SK-N-SH (cell line): ENCODE results near the gene ST3GAL6. TPM values are rescaled to one million over a fixed set of nuclear protein-coding genes. Genes with fewer than 3 reads are reported as not detected.
A peak's percentile ranks its signal among the peaks of the same experiment; 100 is the strongest.

Experiments used
- CTCF ChIA-PET: fragments of 300-600, 350-600 bp; formaldehyde crosslinking; extraction: SDS; loops from one replicate; lab custom pipeline; 2021; lab: Yijun Ruan, JAX
- POLR2A ChIA-PET: fragments of 350-600 bp; sonication (Branson Sonifier 250); formaldehyde crosslinking; extraction: SDS; loops from one replicate; lab custom pipeline; 2020; ENCODE audit warnings: antibody characterized with exemption, inconsistent platforms; lab: Yijun Ruan, JAX
- DNase-seq: peaks from one replicate; pipeline ENCODE4 v3.0.0; 2012
- H2AFZ ChIP-seq: fragments of 200-600 bp; sonication (generic); 2 replicates; pipeline ENCODE4 v1.8.1; 2016; ENCODE audit warnings: antibody characterized with exemption, mild to moderate bottlenecking, low read depth
- H3F3A ChIP-seq: fragments of 200-600 bp; sonication (generic); replicated peaks from 2 replicates; pipeline ENCODE3; 2016; ENCODE audit warnings: antibody characterized with exemption, mild to moderate bottlenecking; ENCODE audit not compliant: insufficient read depth
- H3K27ac ChIP-seq, 2 experiments: fragments of 200-500 bp in 1 of 2; fragments of 200-600 bp in 1 of 2; sonication (Bioruptor generic) in 1 of 2; sonication (generic), shearing (Covaris generic) in 1 of 2; 2 replicates each; pipeline versions ENCODE4 v1.5.1 to v1.6.1; 2014 to 2016; ENCODE audit warnings: low read depth in 2 of 2, inconsistent platforms in 1 of 2, low read length in 1 of 2, mild to moderate bottlenecking in 1 of 2, mixed read lengths in 1 of 2
- H3K27me3 ChIP-seq: fragments of 200-600 bp; sonication (generic), shearing (Covaris generic); 2 replicates; pipeline ENCODE4 v1.6.1; 2016; ENCODE audit warnings: mixed run types; ENCODE audit not compliant: insufficient read depth
- H3K36me3 ChIP-seq, 2 experiments: fragments of 200-500 bp in 1 of 2; fragments of 200-600 bp in 1 of 2; sonication (Bioruptor generic) in 1 of 2; sonication (generic) in 1 of 2; replicated peaks in 1 of 2; 2 replicates each; pipeline versions ENCODE3 to v1.5.1; 2014 to 2016; ENCODE audit warnings: low read length in 1 of 2, mild to moderate bottlenecking in 1 of 2; ENCODE audit not compliant: insufficient read depth in 2 of 2, control insufficient read depth in 1 of 2
- H3K4me1 ChIP-seq, 2 experiments: fragments of 200-500 bp in 1 of 2; fragments of 200-600 bp in 1 of 2; sonication (Bioruptor generic) in 1 of 2; sonication (generic), shearing (Covaris generic) in 1 of 2; 2 replicates each; pipeline versions ENCODE4 v1.5.1 to v1.6.1; 2014 to 2016; ENCODE audit warnings: low read depth in 1 of 2, low read length in 1 of 2, mixed run types in 1 of 2; ENCODE audit not compliant: insufficient read depth in 2 of 2, control insufficient read depth in 1 of 2
- H3K4me2 ChIP-seq: fragments of 200-600 bp; sonication (generic), shearing (Covaris generic); 2 replicates; pipeline ENCODE4 v1.6.1; 2017; ENCODE audit warnings: mixed run types
- H3K4me3 ChIP-seq, 2 experiments: fragments of 200-500 bp in 1 of 2; fragments of 200-600 bp in 1 of 2; sonication (Bioruptor generic) in 1 of 2; sonication (generic), shearing (Covaris generic) in 1 of 2; 2 replicates each; pipeline versions ENCODE4 v1.5.1 to v1.8.1; 2014 to 2016; ENCODE audit warnings: low read depth in 2 of 2, inconsistent platforms in 1 of 2, low read length in 1 of 2, mild to moderate bottlenecking in 1 of 2, mixed read lengths in 1 of 2, moderate library complexity in 1 of 2
- H3K79me2 ChIP-seq: fragments of 200-600 bp; sonication (generic); 2 replicates; pipeline ENCODE4 v1.8.1; 2017; ENCODE audit warnings: mild to moderate bottlenecking; ENCODE audit not compliant: insufficient read depth
- H3K9ac ChIP-seq: fragments of 200-600 bp; sonication (generic); 2 replicates; pipeline ENCODE4 v1.6.1; 2017; ENCODE audit warnings: mixed run types
- H3K9me2 ChIP-seq: fragments of 200-600 bp; sonication (generic); 2 replicates; pipeline ENCODE4 v1.6.1; 2017; ENCODE audit warnings: mixed run types
- H3K9me3 ChIP-seq: fragments of 200-600 bp; sonication (generic); 2 replicates; pipeline ENCODE4 v1.6.1; 2017; ENCODE audit warnings: mixed run types, mild to moderate bottlenecking, moderate library complexity
- H4K20me1 ChIP-seq: fragments of 200-600 bp; sonication (generic); 2 replicates; pipeline ENCODE4 v1.6.1; 2017; ENCODE audit warnings: mild to moderate bottlenecking, mixed run types; ENCODE audit not compliant: insufficient read depth
- CHD2 ChIP-seq: fragments of 150-350 bp; IDR thresholded peaks from 2 replicates; pipeline ENCODE4 v1.6.1; 2018; ENCODE audit warnings: low read length; ENCODE audit not compliant: partially characterized antibody
- EZH2phosphoT487 ChIP-seq: fragments of 200-600 bp; sonication (generic); IDR thresholded peaks from 2 replicates; pipeline ENCODE4 v1.6.1; 2017; ENCODE audit warnings: low read depth, mixed run types, mild to moderate bottlenecking, antibody characterized with exemption, moderate library complexity, borderline replicate concordance
- FOXJ3 ChIP-seq: sonication (generic); formaldehyde crosslinking; IDR thresholded peaks from 2 replicates; pipeline ENCODE4 v1.5.1; 2020; ENCODE audit warnings: mild to moderate bottlenecking, missing genetic modification reagents
- FOXM1 ChIP-seq: IDR thresholded peaks from 2 replicates; pipeline ENCODE4 v1.4.0; 2012; ENCODE audit warnings: low read depth, mild to moderate bottlenecking
- NRF1 ChIP-seq: IDR thresholded peaks from 2 replicates; pipeline ENCODE4 v1.6.1; 2012; ENCODE audit warnings: low read depth, mild to moderate bottlenecking, low read length
- POLR2AphosphoS5 ChIP-seq: IDR thresholded peaks from 2 replicates; pipeline ENCODE4 v1.6.1; 2012; ENCODE audit warnings: low read depth, low read length
- RFX5 ChIP-seq: IDR thresholded peaks from 2 replicates; pipeline ENCODE4 v1.6.1; 2012; ENCODE audit warnings: mild to moderate bottlenecking, improper control_type of control experiment, low read length
- USF1 ChIP-seq: IDR thresholded peaks from 2 replicates; pipeline ENCODE4 v1.4.0; 2012; ENCODE audit warnings: low read depth, borderline replicate concordance
- WGBS: methylation state at CpG from one replicate; pipeline ENCODE4 v1.1.6; 2017; ENCODE audit warnings: low lambda C conversion rate; 5-methylcytosine and 5-hydroxymethylcytosine counted together
- polyA plus RNA-seq, 3 experiments: library from polyadenylated mRNA; depleted of rRNA; stranded (reverse); fragments of >200 nt; gene quantifications; 2 replicates each; pipeline ENCODE4 v1.2.3, GENCODE V29; 2012
- TF ChIP-seq, protein P1 (sequence below): IDR thresholded peaks from 2 replicates; pipeline ENCODE4 v1.6.1; 2012; ENCODE audit warnings: mild to moderate bottlenecking, low read depth, low read length, moderate library complexity
- TF ChIP-seq, protein P2 (sequence below): fragments of 150-350 bp; IDR thresholded peaks from 2 replicates; pipeline ENCODE4 v1.6.1; 2017; ENCODE audit warnings: antibody characterized with exemption, low read length, low read depth, borderline replicate concordance
- TF ChIP-seq, protein P3 (sequence below): fragments of 200-600 bp; sonication (generic); IDR thresholded peaks from 2 replicates; pipeline ENCODE4 v1.6.1; 2017; ENCODE audit warnings: antibody characterized with exemption, mild to moderate bottlenecking, moderate library complexity

ST3GAL6 gene
- polyA plus RNA-seq, 1 of the 3 experiments (the other 2 are of a cell fraction): 16.3 TPM

GRCh38 chr3:98801043-98801747 is 38.1 kb downstream of the ST3GAL6 start:
- H3K27ac ChIP-seq: peak overlapping the region; percentile 34 to 40; a peak in 2 of 4 replicates
- CTCF ChIA-PET: interaction anchor here (0.6 to 1.0 kb wide), 4 partner anchors 11 to 201 kb away, joined by 3 to 6 read pairs (median 4); no protein-coding TSS in a partner anchor
- WGBS: over 99% methylated on average over 7 of the region's 7 CpGs

DNA sequence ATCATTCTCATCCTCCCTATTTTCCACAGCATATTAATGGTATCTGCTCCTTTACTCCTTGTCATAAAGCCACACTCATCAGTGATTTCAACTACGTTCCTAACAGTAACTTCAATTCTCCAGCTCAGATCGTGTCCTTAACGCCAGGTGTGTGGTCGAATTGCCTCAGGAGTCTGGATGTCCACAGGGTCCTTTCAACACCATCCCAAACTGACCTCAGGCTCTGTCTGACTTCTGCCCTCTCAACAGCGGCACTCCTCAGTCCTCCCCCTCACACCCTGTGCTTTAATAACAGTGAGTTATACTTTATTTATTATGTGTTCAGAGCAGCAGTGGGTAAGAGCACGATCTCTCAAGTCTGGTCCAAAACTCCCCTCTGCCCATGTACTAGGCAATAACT is 42.4 kb downstream of the ST3GAL6 start:
- 84% methylated on average over 6 of the region's 6 CpGs for WGBS
- H3K9me2 ChIP-seq: no peaks in the 10 kb centered on the region
- peaks cover 28% of the 10 kb centered on the region; the same call in 1 of the 2 replicates for H3K79me2 ChIP-seq
- POLR2A ChIA-PET: no interaction called here
- CTCF ChIA-PET: interaction anchor here (1.8 to 2.1 kb wide), 2 partner anchors 188 to 204 kb away, joined by 7 to 22 read pairs; no protein-coding TSS in a partner anchor
- TF ChIP-seq FOXJ3 (CRISPR knock-in tag) (no peak), EZH2phosphoT487 (no peak), NRF1 (no peak), POLR2AphosphoS5 (no peak), USF1 (no peak), FOXM1 (no peak), CHD2 (no peak)
- TF ChIP-seq, protein P1, sequence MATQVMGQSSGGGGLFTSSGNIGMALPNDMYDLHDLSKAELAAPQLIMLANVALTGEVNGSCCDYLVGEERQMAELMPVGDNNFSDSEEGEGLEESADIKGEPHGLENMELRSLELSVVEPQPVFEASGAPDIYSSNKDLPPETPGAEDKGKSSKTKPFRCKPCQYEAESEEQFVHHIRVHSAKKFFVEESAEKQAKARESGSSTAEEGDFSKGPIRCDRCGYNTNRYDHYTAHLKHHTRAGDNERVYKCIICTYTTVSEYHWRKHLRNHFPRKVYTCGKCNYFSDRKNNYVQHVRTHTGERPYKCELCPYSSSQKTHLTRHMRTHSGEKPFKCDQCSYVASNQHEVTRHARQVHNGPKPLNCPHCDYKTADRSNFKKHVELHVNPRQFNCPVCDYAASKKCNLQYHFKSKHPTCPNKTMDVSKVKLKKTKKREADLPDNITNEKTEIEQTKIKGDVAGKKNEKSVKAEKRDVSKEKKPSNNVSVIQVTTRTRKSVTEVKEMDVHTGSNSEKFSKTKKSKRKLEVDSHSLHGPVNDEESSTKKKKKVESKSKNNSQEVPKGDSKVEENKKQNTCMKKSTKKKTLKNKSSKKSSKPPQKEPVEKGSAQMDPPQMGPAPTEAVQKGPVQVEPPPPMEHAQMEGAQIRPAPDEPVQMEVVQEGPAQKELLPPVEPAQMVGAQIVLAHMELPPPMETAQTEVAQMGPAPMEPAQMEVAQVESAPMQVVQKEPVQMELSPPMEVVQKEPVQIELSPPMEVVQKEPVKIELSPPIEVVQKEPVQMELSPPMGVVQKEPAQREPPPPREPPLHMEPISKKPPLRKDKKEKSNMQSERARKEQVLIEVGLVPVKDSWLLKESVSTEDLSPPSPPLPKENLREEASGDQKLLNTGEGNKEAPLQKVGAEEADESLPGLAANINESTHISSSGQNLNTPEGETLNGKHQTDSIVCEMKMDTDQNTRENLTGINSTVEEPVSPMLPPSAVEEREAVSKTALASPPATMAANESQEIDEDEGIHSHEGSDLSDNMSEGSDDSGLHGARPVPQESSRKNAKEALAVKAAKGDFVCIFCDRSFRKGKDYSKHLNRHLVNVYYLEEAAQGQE: no peak
- TF ChIP-seq, protein P2, sequence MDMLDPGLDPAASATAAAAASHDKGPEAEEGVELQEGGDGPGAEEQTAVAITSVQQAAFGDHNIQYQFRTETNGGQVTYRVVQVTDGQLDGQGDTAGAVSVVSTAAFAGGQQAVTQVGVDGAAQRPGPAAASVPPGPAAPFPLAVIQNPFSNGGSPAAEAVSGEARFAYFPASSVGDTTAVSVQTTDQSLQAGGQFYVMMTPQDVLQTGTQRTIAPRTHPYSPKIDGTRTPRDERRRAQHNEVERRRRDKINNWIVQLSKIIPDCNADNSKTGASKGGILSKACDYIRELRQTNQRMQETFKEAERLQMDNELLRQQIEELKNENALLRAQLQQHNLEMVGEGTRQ: no peak
- no peak overlapping the region; a peak in 1 of 4 replicates for H3K27ac ChIP-seq
- no peaks in the 10 kb centered on the region for H3K27me3 ChIP-seq
- H3K9ac ChIP-seq: no peak overlapping the region
- no peak for DNase-seq
- no peak overlapping the region for H2AFZ ChIP-seq
- H3F3A ChIP-seq: peaks cover 60% of the 10 kb centered on the region
- peaks cover 0 to 8% of the 10 kb centered on the region in 2 experiments; a peak in 2 of 4 replicates for H3K4me1 ChIP-seq
- H4K20me1 ChIP-seq: peaks cover 19% of the 10 kb centered on the region
- no peak overlapping the region for H3K4me2 ChIP-seq
- H3K4me3 ChIP-seq: no peak overlapping the region
- H3K36me3 ChIP-seq: peaks cover 65 to 77% of the 10 kb centered on the region in 2 experiments
- no peaks in the 10 kb centered on the region for H3K9me3 ChIP-seq

More at GRCh38 chr3:98801043-98801747, 38.1 kb downstream of the ST3GAL6 start:
- Histone ChIP-seq H3K36me3 (peaks cover 66 to 77% of the 10 kb centered on the region in 2 experiments), H3K4me3 (no peak overlapping the region), H3K4me1 (peaks cover 0 to 9% of the 10 kb centered on the region in 2 experiments; a peak in 2 of 4 replicates), H3K9ac (no peak overlapping the region), H3K4me2 (no peak overlapping the region), H4K20me1 (peaks cover 53% of the 10 kb centered on the region), H2AFZ (no peak overlapping the region), H3K79me2 (peaks cover 6% of the 10 kb centered on the region; the same call in 1 of the 2 replicates), H3K9me3 (no peaks in the 10 kb centered on the region), H3F3A (peaks cover 68% of the 10 kb centered on the region), H3K27me3 (no peaks in the 10 kb centered on the region), H3K9me2 (no peaks in the 10 kb centered on the region)
- no peak for DNase-seq
- no peak for TF ChIP-seq RFX5
- TF ChIP-seq, protein P3, sequence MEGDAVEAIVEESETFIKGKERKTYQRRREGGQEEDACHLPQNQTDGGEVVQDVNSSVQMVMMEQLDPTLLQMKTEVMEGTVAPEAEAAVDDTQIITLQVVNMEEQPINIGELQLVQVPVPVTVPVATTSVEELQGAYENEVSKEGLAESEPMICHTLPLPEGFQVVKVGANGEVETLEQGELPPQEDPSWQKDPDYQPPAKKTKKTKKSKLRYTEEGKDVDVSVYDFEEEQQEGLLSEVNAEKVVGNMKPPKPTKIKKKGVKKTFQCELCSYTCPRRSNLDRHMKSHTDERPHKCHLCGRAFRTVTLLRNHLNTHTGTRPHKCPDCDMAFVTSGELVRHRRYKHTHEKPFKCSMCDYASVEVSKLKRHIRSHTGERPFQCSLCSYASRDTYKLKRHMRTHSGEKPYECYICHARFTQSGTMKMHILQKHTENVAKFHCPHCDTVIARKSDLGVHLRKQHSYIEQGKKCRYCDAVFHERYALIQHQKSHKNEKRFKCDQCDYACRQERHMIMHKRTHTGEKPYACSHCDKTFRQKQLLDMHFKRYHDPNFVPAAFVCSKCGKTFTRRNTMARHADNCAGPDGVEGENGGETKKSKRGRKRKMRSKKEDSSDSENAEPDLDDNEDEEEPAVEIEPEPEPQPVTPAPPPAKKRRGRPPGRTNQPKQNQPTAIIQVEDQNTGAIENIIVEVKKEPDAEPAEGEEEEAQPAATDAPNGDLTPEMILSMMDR: peak; percentile 44
- POLR2A ChIA-PET: no interaction called here
